ENCODE results near the gene RNF213.
"Not testable (repeated sequence)": the region's sequence is repeated elsewhere in the genome, so short reads cannot be mapped to it uniquely, and the experiment has no call there.

- not testable (repeated sequence) for TF ChIP-seq EZH2 (IDR thresholded peaks at IDR 0.05; ENCODE audit: low read depth); CTCF (conservative IDR thresholded peaks at IDR 0.05)
Measured at GRCh38 chr17:80313946-80314345, 53.3 kb downstream of the RNF213 start.

Data from PC-9 (cell line).